IgD-negative memory B cell (primary cell): ENCODE measurements around the gene RAPH1. TPM values are rescaled to one million over a fixed set of nuclear protein-coding genes. Genes with fewer than 3 reads are reported as not detected.
"Not testable (repeated sequence)": the region's sequence is repeated elsewhere in the genome, so short reads cannot be mapped to it uniquely, and the experiment has no call there.

Source experiments
- H3K27ac Mint-ChIP-seq, 3 donors: one replicate each; pipeline ENCODE4 v1.8.0; 2020 to 2022; ENCODE audit warnings: mild to moderate bottlenecking in 3 of 3, mixed read lengths in 3 of 3, moderate library complexity in 1 of 3
- H3K27me3 Mint-ChIP-seq: one replicate; pipeline ENCODE4 v1.8.0; 2021; ENCODE audit warnings: mixed read lengths
- H3K36me3 Mint-ChIP-seq: one replicate; pipeline ENCODE4 v1.8.0; 2020; ENCODE audit warnings: mild to moderate bottlenecking, mixed read lengths
- H3K4me1 Mint-ChIP-seq, 3 donors: one replicate each; pipeline ENCODE4 v1.8.0; 2020 to 2022; ENCODE audit warnings: mixed read lengths in 3 of 3, mild to moderate bottlenecking in 1 of 3
- H3K4me3 Mint-ChIP-seq, 4 donors: one replicate each; pipeline ENCODE4 v1.8.0; 2020 to 2022; ENCODE audit warnings: mild to moderate bottlenecking in 4 of 4, mixed read lengths in 4 of 4, moderate library complexity in 3 of 4
- H3K9me3 Mint-ChIP-seq, 3 donors: one replicate each; pipeline ENCODE4 v1.8.0; 2020 to 2021; ENCODE audit warnings: mixed read lengths in 3 of 3, mild to moderate bottlenecking in 1 of 3
- polyA plus RNA-seq: library from polyadenylated mRNA; unstranded; fragments of 300-500 nt; fragmentation: Illumina TruSeq; gene quantifications from one replicate; pipeline ENCODE4 v1.2.3, GENCODE V29; 2021

The RAPH1 gene
- polyA plus RNA-seq, 1 donor from 2014 or later, result not detected

- no peaks in the 10 kb centered on the region for H3K4me1 Mint-ChIP-seq
- H3K9me3 Mint-ChIP-seq, result no peaks in the 10 kb centered on the region
- no peak overlapping the region for H3K27ac Mint-ChIP-seq
- no peak overlapping the region for H3K4me3 Mint-ChIP-seq
- H3K27me3 Mint-ChIP-seq, result peaks cover 1% of the 10 kb centered on the region
- no peaks in the 10 kb centered on the region for H3K36me3 Mint-ChIP-seq
These were observed 27.2 kb upstream of the RAPH1 start for GRCh38 chr2:203562268-203562667.

DNA sequence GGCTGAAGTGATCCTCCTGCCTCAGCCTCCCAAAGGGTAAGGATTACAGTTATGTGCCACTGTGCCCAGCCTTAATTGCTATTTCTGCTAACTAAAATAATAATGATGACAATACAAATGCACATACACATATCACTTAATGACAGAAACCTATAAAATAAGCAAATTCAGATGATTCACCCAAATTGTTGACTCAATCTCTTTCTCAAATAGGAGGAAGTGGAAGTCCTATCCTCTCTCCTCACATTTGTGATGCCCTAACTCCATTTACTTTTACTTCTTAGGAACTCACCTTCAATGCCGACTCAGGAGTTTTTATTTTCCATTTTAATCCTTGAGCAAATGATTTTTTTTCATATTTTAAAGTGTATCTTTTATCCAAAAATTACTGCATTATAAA is 24.5 kb upstream of the RAPH1 start:
- Mint-ChIP-seq H3K4me3 (no peak overlapping the region), H3K27ac (no peak overlapping the region), H3K9me3 (peaks cover 0 to 1% (median 0%) of the 10 kb centered on the region in 3 donors), H3K4me1 (no peaks in the 10 kb centered on the region), H3K27me3 (peaks cover 4% of the 10 kb centered on the region), H3K36me3 (no peaks in the 10 kb centered on the region)

- Mint-ChIP-seq H3K27me3 (peaks cover 7% of the 10 kb centered on the region), H3K4me3 (no peak overlapping the region), H3K36me3 (no peaks in the 10 kb centered on the region), H3K27ac (no peak overlapping the region), H3K4me1 (no peaks in the 10 kb centered on the region), H3K9me3 (peaks cover 0 to 1% (median 0%) of the 10 kb centered on the region in 3 donors)
These were observed 18.7 kb upstream of the RAPH1 start for GRCh38 chr2:203553784-203554183.

GRCh38 chr2:203551778-203552177 is 16.7 kb upstream of the RAPH1 start:
- H3K4me3 Mint-ChIP-seq, result no peak overlapping the region
- H3K4me1 Mint-ChIP-seq, result no peaks in the 10 kb centered on the region
- peak overlapping the region in 1 of 3 donors; percentile 53 for H3K27ac Mint-ChIP-seq
- H3K9me3 Mint-ChIP-seq, result peaks cover 0 to 1% (median 0%) of the 10 kb centered on the region in 3 donors
- H3K27me3 Mint-ChIP-seq, result peaks cover 9% of the 10 kb centered on the region
- no peaks in the 10 kb centered on the region for H3K36me3 Mint-ChIP-seq

DNA sequence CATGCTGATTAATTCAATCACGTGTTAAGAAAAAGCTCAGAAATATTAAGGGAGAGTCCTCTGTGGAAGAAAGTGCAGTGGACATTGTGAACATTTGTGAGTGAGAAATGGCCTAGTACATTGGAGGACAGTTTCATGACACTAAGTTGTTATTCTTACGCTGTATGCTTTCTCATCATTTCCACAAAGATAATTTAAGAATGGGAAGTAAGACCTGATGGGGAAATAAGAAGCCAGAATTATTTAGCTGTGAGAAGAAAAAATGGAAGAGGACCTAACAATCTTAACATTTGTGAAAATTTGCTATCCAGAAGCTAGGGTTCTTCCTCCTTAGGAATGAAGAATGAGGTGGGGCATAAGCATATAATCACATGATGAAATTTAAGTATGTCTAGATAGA is 15.2 kb upstream of the RAPH1 start:
- Mint-ChIP-seq H3K27me3 (peaks cover 9% of the 10 kb centered on the region), H3K4me1 (no peaks in the 10 kb centered on the region), H3K27ac (no peak overlapping the region), H3K36me3 (no peaks in the 10 kb centered on the region), H3K9me3 (no peaks in the 10 kb centered on the region), H3K4me3 (no peak overlapping the region)

GRCh38 chr2:203549406-203549805 is 14.3 kb upstream of the RAPH1 start:
- no peaks in the 10 kb centered on the region for H3K4me1 Mint-ChIP-seq
- H3K9me3 Mint-ChIP-seq, result peaks cover 0 to 2% (median 0%) of the 10 kb centered on the region in 3 donors
- peaks cover 1% of the 10 kb centered on the region for H3K36me3 Mint-ChIP-seq

DNA sequence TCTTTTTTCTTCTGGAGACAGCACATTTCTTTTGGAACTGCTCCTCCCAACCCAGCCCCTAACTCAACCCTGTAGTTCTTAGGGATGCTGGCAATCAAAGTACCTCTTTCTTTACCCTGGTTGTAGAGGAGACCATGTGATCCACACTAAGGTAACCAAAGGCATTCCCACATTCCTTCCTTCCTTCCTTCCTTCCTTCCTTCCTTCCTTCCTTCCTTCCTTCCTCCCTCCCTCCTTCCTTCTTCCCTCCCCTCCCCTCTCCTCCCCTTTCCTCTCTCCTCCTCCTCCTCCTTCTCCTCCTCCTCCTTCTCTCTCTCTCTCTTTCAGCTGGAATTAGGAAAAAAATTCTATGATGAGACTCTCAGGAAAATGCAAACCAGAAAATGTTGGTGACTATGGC is 13.8 kb upstream of the RAPH1 start:
- Mint-ChIP-seq H3K9me3 (peaks cover 0 to 2% (median 0%) of the 10 kb centered on the region in 3 donors), H3K4me3 (no peak overlapping the region), H3K36me3 (peaks cover 1% of the 10 kb centered on the region), H3K27ac (no peak overlapping the region), H3K4me1 (no peaks in the 10 kb centered on the region), H3K27me3 (peaks cover 8% of the 10 kb centered on the region)

More at GRCh38 chr2:203549406-203549805, 14.3 kb upstream of the RAPH1 start:
- Mint-ChIP-seq H3K4me3 (no peak overlapping the region), H3K27ac (no peak overlapping the region), H3K27me3 (peaks cover 9% of the 10 kb centered on the region)

GRCh38 chr2:203547356-203547755 is 12.3 kb upstream of the RAPH1 start:
- peaks cover 12% of the 10 kb centered on the region for H3K27me3 Mint-ChIP-seq
- H3K4me3 Mint-ChIP-seq, result no peak overlapping the region
- peaks cover 1% of the 10 kb centered on the region for H3K36me3 Mint-ChIP-seq
- H3K27ac Mint-ChIP-seq, result no peak overlapping the region
- no peaks in the 10 kb centered on the region for H3K4me1 Mint-ChIP-seq
- peaks cover 0 to 2% (median 0%) of the 10 kb centered on the region in 3 donors for H3K9me3 Mint-ChIP-seq

DNA sequence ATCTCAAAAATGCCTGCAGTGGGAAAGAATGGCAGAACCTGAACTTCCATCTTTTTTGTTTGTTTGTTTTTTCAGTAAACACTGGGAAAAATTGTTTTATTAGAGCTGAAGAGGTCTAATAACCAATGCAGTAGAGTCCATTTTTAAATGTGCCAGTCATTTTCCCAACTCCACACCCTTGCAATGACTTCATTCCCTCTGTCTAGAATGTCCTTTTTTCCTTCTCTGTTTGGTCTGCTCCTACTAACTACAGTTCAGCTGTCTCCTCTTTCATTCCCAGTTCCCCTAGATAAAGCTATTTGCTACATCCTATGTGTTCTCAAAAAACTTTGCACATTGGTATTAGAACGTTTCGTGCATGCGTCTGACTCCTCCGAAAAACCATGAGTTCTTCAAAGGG is 9.3 kb upstream of the RAPH1 start:
- H3K4me3 Mint-ChIP-seq, result no peak overlapping the region
- peaks cover 1% of the 10 kb centered on the region for H3K36me3 Mint-ChIP-seq
- no peak overlapping the region for H3K27ac Mint-ChIP-seq
- H3K4me1 Mint-ChIP-seq, result no peaks in the 10 kb centered on the region
- peaks cover 15% of the 10 kb centered on the region for H3K27me3 Mint-ChIP-seq
- peaks cover 0 to 2% (median 1%) of the 10 kb centered on the region in 3 donors for H3K9me3 Mint-ChIP-seq

- Mint-ChIP-seq H3K27ac (no peak overlapping the region), H3K36me3 (peaks cover 1% of the 10 kb centered on the region), H3K4me1 (no peaks in the 10 kb centered on the region), H3K9me3 (peaks cover 0 to 2% (median 1%) of the 10 kb centered on the region in 3 donors), H3K27me3 (peaks cover 14% of the 10 kb centered on the region), H3K4me3 (no peak overlapping the region)
These were observed 8.8 kb upstream of the RAPH1 start for GRCh38 chr2:203543898-203544328.

- Mint-ChIP-seq H3K27me3 (peaks cover 24% of the 10 kb centered on the region), H3K9me3 (peaks cover 9 to 18% (median 15%) of the 10 kb centered on the region in 3 donors)
- H3K36me3 Mint-ChIP-seq, H3K27ac Mint-ChIP-seq, H3K4me3 Mint-ChIP-seq, H3K4me1 Mint-ChIP-seq: not testable (repeated sequence)
These were observed 5.5 kb upstream of the RAPH1 start for GRCh38 chr2:203540598-203540997.

- H3K9me3 Mint-ChIP-seq, result peaks cover 9 to 18% (median 13%) of the 10 kb centered on the region in 3 donors
- peaks cover 7 to 20% (median 9%) of the 10 kb centered on the region in 3 donors for H3K4me1 Mint-ChIP-seq
- not testable (repeated sequence) for H3K36me3 Mint-ChIP-seq, H3K27ac Mint-ChIP-seq
- H3K4me3 Mint-ChIP-seq, result peak overlapping the region in 1 of 4 donors; percentile 1
- peaks cover 37% of the 10 kb centered on the region for H3K27me3 Mint-ChIP-seq
These were observed 3.1 kb upstream of the RAPH1 start for GRCh38 chr2:203538237-203538636.

DNA sequence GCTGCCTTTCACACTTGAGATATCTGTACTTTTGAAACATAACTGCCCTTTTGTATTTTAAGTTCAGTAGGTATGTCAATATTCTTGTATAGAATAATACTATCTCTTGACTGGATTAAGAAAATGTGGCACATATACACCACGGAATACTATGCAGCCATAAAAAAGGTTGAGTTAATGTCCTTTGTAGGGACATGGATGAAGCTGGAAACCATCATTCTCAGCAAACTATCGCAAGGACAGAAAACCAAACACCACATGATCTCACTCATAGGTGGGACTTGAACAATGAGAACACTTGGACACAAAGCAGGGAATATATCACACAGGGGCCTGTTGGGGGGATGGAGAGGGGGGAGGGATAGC is 1.5 kb upstream of the RAPH1 start:
- Mint-ChIP-seq H3K27me3 (peaks cover 42% of the 10 kb centered on the region), H3K4me3 (peak overlapping the region in 1 of 4 donors; percentile 90), H3K4me1 (peaks cover 9 to 23% (median 9%) of the 10 kb centered on the region in 3 donors), H3K9me3 (peaks cover 7 to 18% (median 13%) of the 10 kb centered on the region in 3 donors)
- not testable (repeated sequence) for H3K36me3 Mint-ChIP-seq, H3K27ac Mint-ChIP-seq

DNA sequence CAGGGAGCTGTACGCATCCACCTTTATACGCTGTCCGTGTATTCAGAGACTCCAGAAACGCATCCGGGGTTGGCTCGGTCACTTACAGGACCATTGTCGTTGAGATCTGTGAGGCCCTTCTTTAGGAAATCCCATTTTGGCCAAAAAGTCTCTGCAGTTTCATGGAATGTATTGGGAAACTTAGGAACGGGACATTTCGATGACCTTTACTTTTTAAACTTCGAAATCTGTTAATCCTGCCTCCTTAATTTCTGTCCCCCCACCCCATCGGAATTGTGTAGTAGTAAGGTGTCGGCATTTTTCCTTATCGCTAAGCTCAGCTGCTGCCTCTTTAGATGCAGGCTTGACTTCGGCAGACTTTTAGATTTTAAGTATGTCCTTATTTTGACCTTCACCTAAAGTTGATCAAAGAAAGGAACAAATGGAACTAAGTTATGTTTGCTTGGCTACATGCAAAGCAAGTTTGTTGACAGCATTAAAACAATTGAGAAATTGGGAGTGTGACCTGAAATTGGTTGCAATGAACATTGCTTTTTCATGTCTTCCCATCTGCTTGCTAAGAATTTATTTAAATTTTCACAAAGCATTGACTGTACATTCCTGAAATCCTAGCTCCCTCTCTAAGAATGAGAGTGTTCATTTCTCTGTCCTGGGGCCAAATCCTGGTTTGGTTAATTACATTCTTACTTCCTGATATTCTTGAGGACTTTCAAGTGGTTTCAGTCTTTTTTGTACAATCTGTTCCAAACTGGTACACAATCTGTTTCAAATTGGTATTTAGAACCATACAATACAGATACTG is 884 bp upstream of the RAPH1 start:
- Mint-ChIP-seq H3K27ac (peak overlapping the region in 1 of 3 donors; percentile 7), H3K4me1 (peaks cover 9 to 23% (median 9%) of the 10 kb centered on the region in 3 donors)

GRCh38 chr2:203534621-203535077 is 452 bp downstream of the RAPH1 start:
- no peaks in the 10 kb centered on the region for H3K36me3 Mint-ChIP-seq
- peaks cover 9 to 18% (median 13%) of the 10 kb centered on the region in 3 donors for H3K9me3 Mint-ChIP-seq
- H3K4me3 Mint-ChIP-seq, result peak overlapping the region; percentile 51 to 88 (median 80)
- H3K27ac Mint-ChIP-seq, result peak overlapping the region in 1 of 3 donors; percentile 7
- peaks cover 54% of the 10 kb centered on the region for H3K27me3 Mint-ChIP-seq
- H3K4me1 Mint-ChIP-seq, result peaks cover 9 to 23% (median 9%) of the 10 kb centered on the region in 3 donors

More for the DNA sequence above, 884 bp upstream of the RAPH1 start:
- Mint-ChIP-seq H3K4me3 (peak overlapping the region; percentile 82 to 96 (median 92)), H3K27me3 (peaks cover 47% of the 10 kb centered on the region), H3K9me3 (peaks cover 9 to 18% (median 13%) of the 10 kb centered on the region in 3 donors), H3K36me3 (no peaks in the 10 kb centered on the region)
